Stimulated activated naive CD4-positive, alpha-beta T cell treated with Interleukin-2 at 50 U/mL for 16 hours (primary cell): ENCODE data around the gene ZDHHC9.
"Not testable (repeated sequence)": the region's sequence is repeated elsewhere in the genome, so short reads cannot be mapped to it uniquely, and the experiment has no call there.

Experiments
- DNase-seq: peaks from one replicate; lab custom pipeline; 2025; lab: John Stamatoyannopoulos, UW

ZDHHC9 gene

GRCh38 chrX:129843459-129844306 lies at the start of gene ZDHHC9:
TSS of gene ZDHHC9 (minus strand) at chrX:129843886. CDS start at chrX:129841945, 1,941 bp downstream.
- peak; percentile 80 for DNase-seq

GRCh38 chrX:129877401-129877800 lies 33.7 kb upstream of the ZDHHC9 start:
- DNase-seq: no peak

- no peak for DNase-seq
Observed at GRCh38 chrX:129876771-129877305, 33.2 kb upstream of the ZDHHC9 start.

GRCh38 chrX:129875669-129876068 lies 32.0 kb upstream of the ZDHHC9 start:
- DNase-seq: no peak

- no peak for DNase-seq
Observed at GRCh38 chrX:129872524-129872923, 28.8 kb upstream of the ZDHHC9 start.

- not testable (repeated sequence) for DNase-seq
Observed at GRCh38 chrX:129866321-129866720, 22.6 kb upstream of the ZDHHC9 start.

- DNase-seq: not testable (repeated sequence)
Observed at GRCh38 chrX:129859134-129859533, 15.4 kb upstream of the ZDHHC9 start.

GRCh38 chrX:129851825-129852224 lies 8.1 kb upstream of the ZDHHC9 start:
- not testable (repeated sequence) for DNase-seq

- no peak for DNase-seq
Observed at GRCh38 chrX:129846716-129847115, 3.0 kb upstream of the ZDHHC9 start.

- DNase-seq: no peak
Observed at GRCh38 chrX:129845616-129846190, 2.0 kb upstream of the ZDHHC9 start.

- DNase-seq: no peak
Observed at GRCh38 chrX:129843209-129843458, 552 bp downstream of the ZDHHC9 start.

GRCh38 chrX:129842510-129843208 lies 1.0 kb downstream of the ZDHHC9 start:
- no peak for DNase-seq

- DNase-seq: no peak
Observed at GRCh38 chrX:129840344-129840743, 3.3 kb downstream of the ZDHHC9 start.

- no peak for DNase-seq
Observed at GRCh38 chrX:129836827-129837226, 6.9 kb downstream of the ZDHHC9 start.

GRCh38 chrX:129833153-129833990 lies 10.3 kb downstream of the ZDHHC9 start:
- DNase-seq: no peak

- DNase-seq: no peak
Observed at GRCh38 chrX:129831091-129831885, 12.4 kb downstream of the ZDHHC9 start.

GRCh38 chrX:129830494-129830893 lies 13.2 kb downstream of the ZDHHC9 start:
- DNase-seq: no peak

- no peak for DNase-seq
Observed at GRCh38 chrX:129825746-129826505, 17.8 kb downstream of the ZDHHC9 start.

- DNase-seq: no peak
Observed at GRCh38 chrX:129824620-129825019, 19.1 kb downstream of the ZDHHC9 start.

GRCh38 chrX:129823522-129823921 lies 20.2 kb downstream of the ZDHHC9 start:
- DNase-seq: peak; percentile 0
